Kidney (tissue), 14 donors: ENCODE results near the gene TTBK2. TPM values are rescaled to one million over a fixed set of nuclear protein-coding genes. Genes with fewer than 3 reads are reported as not detected.

Source experiments
- DNase-seq, 5 donors: peaks; one replicate each; pipeline ENCODE4 v3.0.0-alpha.2; 2013 to 2020
- FAIRE-seq: peaks from 2 replicates; lab custom pipeline; 2012; peaks lifted over from hg19 to GRCh38; lab: Jason Lieb, UNC
- H3K27ac ChIP-seq, 2 donors: one replicate each; pipeline ENCODE4 v1.7.0; 2013; ENCODE audit warnings: low read depth in 2 of 2, low read length in 2 of 2, inconsistent platforms in 1 of 2
- H3K27me3 ChIP-seq: one replicate; pipeline ENCODE4 v1.7.1; 2013; ENCODE audit warnings: low read length, inconsistent platforms; ENCODE audit not compliant: control insufficient read depth, insufficient read depth
- H3K36me3 ChIP-seq, 3 donors: one replicate each; pipeline versions ENCODE4 v1.7.0 to v1.7.1; 2013; ENCODE audit warnings: low read length in 3 of 3, control low read depth in 1 of 3, inconsistent platforms in 1 of 3; ENCODE audit not compliant: insufficient read depth in 3 of 3, control insufficient read depth in 2 of 3
- H3K4me1 ChIP-seq, 3 donors: one replicate each; pipeline versions ENCODE4 v1.7.0 to v1.7.1; 2013; ENCODE audit warnings: low read length in 3 of 3, inconsistent platforms in 1 of 3, low read depth in 1 of 3; ENCODE audit not compliant: control insufficient read depth in 2 of 3, insufficient read depth in 2 of 3
- H3K4me3 ChIP-seq, 3 donors: one replicate each; pipeline versions ENCODE4 v1.7.0 to v1.8.1; 2013; ENCODE audit warnings: low read length in 3 of 3, control low read depth in 1 of 3, inconsistent platforms in 1 of 3
- H3K9ac ChIP-seq, 3 donors: one replicate each; pipeline versions ENCODE4 v1.7.0 to v1.7.1; 2013; ENCODE audit warnings: low read length in 3 of 3, control low read depth in 1 of 3, inconsistent platforms in 1 of 3
- H3K9me3 ChIP-seq, 3 donors: one replicate each; pipeline versions ENCODE4 v1.7.0 to v1.7.1; 2013; ENCODE audit warnings: low read length in 3 of 3, control low read depth in 1 of 3, inconsistent platforms in 1 of 3; ENCODE audit not compliant: control insufficient read depth in 2 of 3, insufficient read depth in 1 of 3
- CTCF ChIP-seq: IDR thresholded peaks from 3 replicates; pipeline ENCODE4 v1.5.1; 2012; ENCODE audit warnings: mild to moderate bottlenecking, moderate library complexity, borderline replicate concordance; ENCODE audit not compliant: insufficient read depth; ENCODE audit errors: extremely low read depth
- intact Hi-C: fragments of 100-400 bp; cut with DNase I; formaldehyde crosslinking; loops from one replicate; pipeline ENCODE4 v1.11.1; 2022
- polyA plus RNA-seq: library from polyadenylated mRNA; stranded (reverse); fragments of 350-450 nt; fragmentation: Illumina TruSeq; extraction: RNeasy Lipid Tissue Mini Kit (QIAGEN cat#74804); gene quantifications from one replicate; pipeline ENCODE4 v1.2.3, GENCODE V29; 2014; ENCODE audit warnings: low read depth, low replicate concordance; ENCODE audit not compliant: insufficient read depth
- total RNA-seq: library from RNA; stranded (reverse); fragmentation: NEBNext Ultra II Directional; extraction: Animal tissue kit (Norgen Biotek cat#: 25700); gene quantifications from one replicate; pipeline ENCODE4 v1.2.1, GENCODE V29; 2021
- donor health status: control.
- donor health status: control.
- donor health status: control.
- donor health status: control.
- donor health status: control.
- donor health status: DM: yes; HTN: yes; CAD: no.
- donor health status: Normal renal cell carcinoma (clear cell type).

The TTBK2 gene
- total and polyA plus RNA-seq, 2 donors from 2014 or later: 1.9 to 19.1 TPM

- Histone ChIP-seq H3K9ac (no peak overlapping the region), H3K9me3 (no peaks in the 10 kb centered on the region), H3K27ac (no peak overlapping the region), H3K27me3 (no peaks in the 10 kb centered on the region), H3K4me3 (no peak overlapping the region), H3K4me1 (no peaks in the 10 kb centered on the region), H3K36me3 (peaks cover 0 to 10% (median 5%) of the 10 kb centered on the region in 3 donors)
- no peak for TF ChIP-seq CTCF
- DNase-seq (no peak), FAIRE-seq (no peak)
- intact Hi-C loops: no loop called here
Measured at GRCh38 chr15:42786978-42787377, 133.6 kb downstream of the TTBK2 start.

GRCh38 chr15:42785569-42785968 lies 135.0 kb downstream of the TTBK2 start:
- no peak for DNase-seq
- H3K4me1 ChIP-seq: no peaks in the 10 kb centered on the region
- no peak overlapping the region for H3K4me3 ChIP-seq
- H3K9me3 ChIP-seq: no peaks in the 10 kb centered on the region
- H3K27ac ChIP-seq: no peak overlapping the region
- TF ChIP-seq CTCF: no peak
- H3K36me3 ChIP-seq: peaks cover 0 to 10% (median 5%) of the 10 kb centered on the region in 3 donors
- intact Hi-C loops: no loop called here
- no peak for FAIRE-seq
- H3K27me3 ChIP-seq: no peaks in the 10 kb centered on the region
- no peak overlapping the region for H3K9ac ChIP-seq

- no peaks in the 10 kb centered on the region for H3K27me3 ChIP-seq
- no peak overlapping the region for H3K9ac ChIP-seq
- H3K4me1 ChIP-seq: no peaks in the 10 kb centered on the region
- peaks cover 0 to 10% (median 5%) of the 10 kb centered on the region in 3 donors for H3K36me3 ChIP-seq
- no peak overlapping the region for H3K4me3 ChIP-seq
- no peak for TF ChIP-seq CTCF
- H3K9me3 ChIP-seq: no peaks in the 10 kb centered on the region
- DNase-seq (no peak), FAIRE-seq (no peak)
- H3K27ac ChIP-seq: no peak overlapping the region
- intact Hi-C loops: no loop called here
Measured at GRCh38 chr15:42784705-42785104, 135.9 kb downstream of the TTBK2 start.

- no peak for DNase-seq
Measured at GRCh38 chr15:42782716-42783115, 137.9 kb downstream of the TTBK2 start.

More at GRCh38 chr15:42782716-42783115, 137.9 kb downstream of the TTBK2 start:
- Histone ChIP-seq H3K27ac (no peak overlapping the region), H3K9ac (no peak overlapping the region), H3K4me1 (no peaks in the 10 kb centered on the region), H3K27me3 (no peaks in the 10 kb centered on the region), H3K4me3 (no peak overlapping the region), H3K36me3 (peaks cover 0 to 10% (median 5%) of the 10 kb centered on the region in 3 donors), H3K9me3 (no peaks in the 10 kb centered on the region)
- TF ChIP-seq CTCF: no peak
- intact Hi-C loops: no loop called here
- FAIRE-seq: no peak
